ENCODE data around the gene MYRIP.
"Not testable (repeated sequence)": the region's sequence is repeated elsewhere in the genome, so short reads cannot be mapped to it uniquely, and the experiment has no call there.

The MYRIP gene

GRCh38 chr3:40247714-40248454, 438.5 kb downstream of the MYRIP start:
- no peak for DNase-seq

GRCh38 chr3:40248591-40248990, 439.2 kb downstream of the MYRIP start:
- no peak for DNase-seq

GRCh38 chr3:40249168-40249567, 439.8 kb downstream of the MYRIP start:
- DNase-seq: no peak

GRCh38 chr3:40254491-40254890, 445.1 kb downstream of the MYRIP start:
- no peak for DNase-seq

- peak; percentile 43 for DNase-seq
Measured at GRCh38 chr3:40254891-40255290, 445.5 kb downstream of the MYRIP start.

GRCh38 chr3:40255532-40255931, 446.1 kb downstream of the MYRIP start:
- DNase-seq: no peak

- no peak for DNase-seq
Measured at GRCh38 chr3:40258064-40258463, 448.7 kb downstream of the MYRIP start.

GRCh38 chr3:40258555-40258954, 449.1 kb downstream of the MYRIP start:
- no peak for DNase-seq

GRCh38 chr3:40262331-40262730, 452.9 kb downstream of the MYRIP start:
- DNase-seq: no peak

- peak; percentile 23 for DNase-seq
Measured at GRCh38 chr3:40264451-40264850, 455.0 kb downstream of the MYRIP start.

GRCh38 chr3:40265181-40265580, 455.8 kb downstream of the MYRIP start:
- DNase-seq: no peak

- no peak for DNase-seq
Measured at GRCh38 chr3:40267937-40268724, 458.7 kb downstream of the MYRIP start.

- DNase-seq: no peak
Measured at GRCh38 chr3:40268802-40269524, 459.6 kb downstream of the MYRIP start.

GRCh38 chr3:40278791-40279190, 469.4 kb downstream of the MYRIP start:
- DNase-seq: no peak

- no peak for DNase-seq
Measured at GRCh38 chr3:40281995-40282394, 472.6 kb downstream of the MYRIP start.

GRCh38 chr3:40283057-40283456, 473.6 kb downstream of the MYRIP start:
- DNase-seq: not testable (repeated sequence)

GRCh38 chr3:40287248-40287647, 477.8 kb downstream of the MYRIP start:
- no peak for DNase-seq

GRCh38 chr3:40290396-40290795, 481.0 kb downstream of the MYRIP start:
- no peak for DNase-seq

- DNase-seq: no peak
Measured at GRCh38 chr3:40291471-40291870, 482.1 kb downstream of the MYRIP start.

GRCh38 chr3:40292637-40293349, 483.4 kb downstream of the MYRIP start:
- DNase-seq: no peak

GRCh38 chr3:40294434-40294833, 485.0 kb downstream of the MYRIP start:
- DNase-seq: no peak

GRCh38 chr3:40298075-40298474, 488.7 kb downstream of the MYRIP start:
- DNase-seq: no peak

- no peak for DNase-seq
Measured at GRCh38 chr3:40299130-40299720, 489.8 kb downstream of the MYRIP start.

Measured in eye (tissue), 1 donor.